Ovary (tissue), 9 donors: ENCODE results near the gene PMEPA1. TPM values are rescaled to one million over a fixed set of nuclear protein-coding genes. Genes with fewer than 3 reads are reported as not detected.

ENCODE experiments used
- DNase-seq, 5 donors: peaks; one replicate each; pipeline ENCODE4 v3.0.0-alpha.2; 2019 to 2020
- H3K27ac ChIP-seq, 2 donors: fragments of 200-600 bp; one replicate each; pipeline versions ENCODE4 v1.5.1 to v1.8.0; 2019 to 2022
- H3K27me3 ChIP-seq: fragments of 200-600 bp; one replicate; pipeline ENCODE4 v1.8.0; 2022
- H3K36me3 ChIP-seq: fragments of 200-600 bp; sonication (generic); one replicate; pipeline ENCODE4 v1.5.1; 2019
- H3K4me1 ChIP-seq: one replicate; pipeline ENCODE4 v1.8.1; 2013; ENCODE audit warnings: mild to moderate bottlenecking, moderate library complexity; ENCODE audit not compliant: insufficient read depth
- H3K4me3 ChIP-seq: fragments of 200-600 bp; sonication (generic); one replicate; pipeline ENCODE4 v1.5.1; 2017
- H3K9me3 ChIP-seq, 2 donors: fragments of 200-600 bp in 1 of 2; sonication (generic) in 1 of 2; one replicate each; pipeline versions ENCODE4 v1.5.1 to v1.8.1; 2013 to 2019; ENCODE audit warnings: mild to moderate bottlenecking in 1 of 2, moderate library complexity in 1 of 2
- CTCF ChIP-seq, 3 donors: fragments of 450-650 bp in 2 of 3; fragments of 200-600 bp in 1 of 3; IDR thresholded peaks; one replicate each; pipeline versions ENCODE4 v1.5.1 to v1.8.0; 2016 to 2022; ENCODE audit warnings: antibody characterized with exemption in 3 of 3, mild to moderate bottlenecking in 1 of 3
- EP300 ChIP-seq: sonication (generic); formaldehyde crosslinking; IDR thresholded peaks from one replicate; pipeline ENCODE4 v1.6.1; 2017; ENCODE audit warnings: antibody characterized with exemption
- POLR2A ChIP-seq: fragments of 450-650 bp; IDR thresholded peaks from one replicate; pipeline ENCODE4 v1.6.1; 2017; ENCODE audit warnings: antibody characterized with exemption, mild to moderate bottlenecking, moderate library complexity
- WGBS, 3 donors: extraction: QIAGEN DNeasy Blood & Tissue Kit in 1 of 3; methylation state at CpG; one replicate each; pipeline versions ENCODE4 v1.1.5 to v1.1.7; 2013 to 2017; 5-methylcytosine and 5-hydroxymethylcytosine counted together
- intact Hi-C, 4 donors: fragments of 100-400 bp; cut with DNase I; formaldehyde crosslinking; loops; one replicate each; pipeline versions ENCODE4 v1.11.0 to v1.15.1; 2022 to 2023
- polyA plus RNA-seq, 2 donors: library from polyadenylated mRNA; stranded (reverse); fragments of 200-250 nt in 1 of 2; fragments of 350-450 nt in 1 of 2; fragmentation: Illumina TruSeq in 1 of 2; extraction: RNeasy Lipid Tissue Mini Kit (QIAGEN cat#74804) in 1 of 2; gene quantifications; one replicate each; pipeline ENCODE4 v1.2.3, GENCODE V29; 2013 to 2014
- total RNA-seq, 7 donors: library from RNA; depleted of rRNA in 2 of 7; stranded (reverse); fragments of >200 nt in 2 of 7; fragmentation: NEBNext Ultra II Directional in 3 of 7; extraction: Animal tissue kit (Norgen Biotek cat#: 25700) in 3 of 7; gene quantifications; one replicate each; pipeline versions ENCODE4 v1.1.0 to v1.2.4, GENCODE V29; 2016 to 2023
- donor health status: DM: no; HTN: no; CAD: no; lungs with moderate emphysema.
- donor health status: DM: no; HTN: no; CAD: no.
- donor health status: Bipolar disorder and iron deficiency.
- donor health status: DM: yes; HTN: yes; CAD: no.
- donor health status: DM: no; HTN: no; CAD: no.
- donor health status: DM: yes; HTN: yes; CAD: no.

Gene PMEPA1
- total and polyA plus RNA-seq, 9 donors, result 2.7 to 73.4 (median 17.6) TPM

- DNase-seq, result no peak
Observed at GRCh38 chr20:57647006-57647932, 62.5 kb downstream of the PMEPA1 start.

GRCh38 chr20:57638895-57639236 is 70.9 kb downstream of the PMEPA1 start:
- no peaks in the 10 kb centered on the region for H3K36me3 ChIP-seq
- TF ChIP-seq CTCF (IDR thresholded peaks at IDR 0.05) (no peak), POLR2A (no peak)
- H3K9me3 ChIP-seq, result no peaks in the 10 kb centered on the region
- no peaks in the 10 kb centered on the region for H3K27me3 ChIP-seq
- H3K4me3 ChIP-seq, result no peak overlapping the region
- no peaks in the 10 kb centered on the region for H3K4me1 ChIP-seq
- no peak overlapping the region for H3K27ac ChIP-seq
- intact Hi-C loops, result no loop called here
- DNase-seq, result no peak
- WGBS, 3 donors, result 69 to 86% (median 74%) methylated on average over 5 of the region's 5 CpGs

More at GRCh38 chr20:57647006-57647932, 62.5 kb downstream of the PMEPA1 start:
- intact Hi-C loops, result no loop called here
- TF ChIP-seq CTCF (IDR thresholded peaks at IDR 0.05) (no peak), POLR2A (no peak), EP300 (no peak)
- H3K36me3 ChIP-seq, result no peaks in the 10 kb centered on the region
- no peak overlapping the region for H3K27ac ChIP-seq
- H3K4me3 ChIP-seq, result no peak overlapping the region
- no peaks in the 10 kb centered on the region for H3K27me3 ChIP-seq
- 54 to 67% (median 56%) methylated on average over 12 of the region's 12 CpGs for WGBS, 3 donors
- no peaks in the 10 kb centered on the region for H3K4me1 ChIP-seq
- H3K9me3 ChIP-seq, result no peaks in the 10 kb centered on the region

GRCh38 chr20:57638173-57638894 is 71.5 kb downstream of the PMEPA1 start:
- 52 to 55% (median 54%) methylated on average over 7 of the region's 7 CpGs for WGBS, 3 donors
- no peak for DNase-seq
- H3K27ac ChIP-seq, result no peak overlapping the region
- H3K9me3 ChIP-seq, result no peaks in the 10 kb centered on the region
- no peak overlapping the region for H3K4me3 ChIP-seq
- H3K36me3 ChIP-seq, result no peaks in the 10 kb centered on the region
- no peaks in the 10 kb centered on the region for H3K4me1 ChIP-seq
- no peak for TF ChIP-seq POLR2A
- H3K27me3 ChIP-seq, result no peaks in the 10 kb centered on the region
- intact Hi-C loops, result no loop called here

GRCh38 chr20:57633945-57634491 is 75.8 kb downstream of the PMEPA1 start:
- no peak overlapping the region for H3K27ac ChIP-seq
- no peak for TF ChIP-seq POLR2A
- no peak for TF ChIP-seq CTCF (IDR thresholded peaks at IDR 0.05)
- no peak for TF ChIP-seq EP300
- H3K4me1 ChIP-seq, result no peaks in the 10 kb centered on the region
- H3K27me3 ChIP-seq, result no peaks in the 10 kb centered on the region
- no peaks in the 10 kb centered on the region for H3K9me3 ChIP-seq
- H3K4me3 ChIP-seq, result no peak overlapping the region
- no peak for DNase-seq
- H3K36me3 ChIP-seq, result no peaks in the 10 kb centered on the region
- intact Hi-C loops, result no loop called here
- WGBS, 3 donors, result 88 to 98% (median 91%) methylated on average over 2 of the region's 2 CpGs
